Measurements from ENCODE around the gene C1QL1.

GRCh38 chr17:44983563-44983962, 15.5 kb upstream of the C1QL1 start:
- TF ChIP-seq POLR2A (IDR thresholded peaks at IDR 0.05; ENCODE audit: low read depth, low read length) (no peak), POLR2AphosphoS5 (IDR thresholded peaks at IDR 0.05; ENCODE audit: low read depth, low read length) (no peak), TAF1 (IDR thresholded peaks at IDR 0.05; ENCODE audit: low read depth, low read length) (no peak), PAX5 (IDR thresholded peaks at IDR 0.05; ENCODE audit: insufficient read depth, low read length, severe bottlenecking) (no peak), SPI1 (IDR thresholded peaks at IDR 0.05; ENCODE audit: low read depth, low read length) (no peak)
